Fibroblast of pulmonary artery (primary cell): Measurements from ENCODE around the gene C5AR2.
"Not testable (repeated sequence)": the region's sequence is repeated elsewhere in the genome, so short reads cannot be mapped to it uniquely, and the experiment has no call there.

Experiments
- DNase-seq: peaks from one replicate; pipeline ENCODE4 v3.0.0-alpha.2; 2010; ENCODE audit warnings: low read depth
- H3K4me3 ChIP-seq: replicated peaks from 2 replicates; pipeline ENCODE4 v1.5.1; 2011; ENCODE audit warnings: low read depth, mild to moderate bottlenecking, control low read depth, low read length, moderate library complexity
- CTCF ChIP-seq: IDR thresholded peaks from 2 replicates; pipeline ENCODE4 v1.5.1; 2011; ENCODE audit warnings: mild to moderate bottlenecking, control low read depth, low read length, inconsistent platforms; ENCODE audit errors: missing control alignments

C5AR2 gene

GRCh38 chr19:47340477-47341208 is 8.7 kb downstream of the C5AR2 start:
- H3K4me3 ChIP-seq = no peak overlapping the region
- no peak for TF ChIP-seq CTCF
- no peak for DNase-seq

GRCh38 chr19:47341734-47342133 is 9.8 kb downstream of the C5AR2 start:
- TF ChIP-seq CTCF = no peak
- DNase-seq = no peak
- no peak overlapping the region for H3K4me3 ChIP-seq

GRCh38 chr19:47343194-47343802 is 11.3 kb downstream of the C5AR2 start:
- no peak overlapping the region for H3K4me3 ChIP-seq
- no peak for DNase-seq
- no peak for TF ChIP-seq CTCF

GRCh38 chr19:47344425-47344824 is 12.4 kb downstream of the C5AR2 start:
- H3K4me3 ChIP-seq = no peak overlapping the region
- TF ChIP-seq CTCF = no peak
- no peak for DNase-seq

- not testable (repeated sequence) for DNase-seq, H3K4me3 ChIP-seq
Observed at GRCh38 chr19:47346024-47346423, 14.0 kb downstream of the C5AR2 start.

- peak within 1 kb of the TSS; percentile 85 for H3K4me3 ChIP-seq
- TF ChIP-seq CTCF = no peak
- DNase-seq = peak; percentile 100
Observed at GRCh38 chr19:47348819-47349795, 17.1 kb downstream of the C5AR2 start, which contains the start of gene DHX34. Gene DHX34 (plus strand): TSS chr19:47349315. CDS start chr19:47353031, 3,716 bp downstream.

GRCh38 chr19:47350630-47351029 is 18.7 kb downstream of the C5AR2 start:
- no peak for TF ChIP-seq CTCF
- H3K4me3 ChIP-seq = no peak overlapping the region
- DNase-seq = no peak
